HCT116 (cell line): ENCODE results near the gene CPEB2. TPM values are rescaled to one million over a fixed set of nuclear protein-coding genes. Genes with fewer than 3 reads are reported as not detected.

Experiments
- ATAC-seq: fragments of 200-7000 bp; cut with Tn5 transposase; 2 replicates; pipeline ENCODE4 v1.9.1; 2020; ENCODE audit warnings: mild to moderate bottlenecking, moderate library complexity
- BruUV-seq: library from RNA; stranded (reverse); fragments of 400-500 nt; replicated peaks from 2 replicates; lab custom pipeline; 2021; lab: Mats Ljungman, UMichigan
- CTCF ChIA-PET: fragments of 300-600 bp; sonication (Branson Sonifier 250); formaldehyde crosslinking; loops from one replicate; lab custom pipeline; 2021; ENCODE audit warnings: antibody characterized with exemption; lab: Charles Lee
- POLR2A ChIA-PET: fragments of 300-600, 350-600 bp; sonication (Branson Sonifier 250); formaldehyde crosslinking; loops from one replicate; lab custom pipeline; 2021; ENCODE audit warnings: antibody characterized with exemption; lab: Charles Lee
- RAD21 ChIA-PET, 2 experiments: fragments of 300-600 bp; sonication (Branson Sonifier 250); formaldehyde crosslinking; loops; one replicate each; lab custom pipeline; 2023; ENCODE audit warnings: low total read pairs in 2 of 2; ENCODE audit not compliant: uncharacterized antibody in 2 of 2, unreplicated experiment in 2 of 2, low non-redundant PET in 1 of 2; lab: Charles Lee
- DNase-seq: peaks from one replicate; pipeline ENCODE4 v3.0.0-alpha.2; 2010; ENCODE audit warnings: low read depth, low spot score
- H2AFZ ChIP-seq: fragments of 200-600 bp; shearing (Covaris generic), sonication (generic); 2 replicates; pipeline ENCODE4 v1.6.1; 2017; ENCODE audit warnings: low read depth, mixed run types, mixed read lengths, antibody characterized with exemption, low read length; ENCODE audit not compliant: poor library complexity, severe bottlenecking
- H3K27ac ChIP-seq: 2 replicates; pipeline ENCODE4 v1.5.1; 2012; ENCODE audit warnings: low read depth, low read length
- H3K27me3 ChIP-seq: fragments of 200-600 bp; sonication (generic); 2 replicates; pipeline ENCODE4 v1.6.1; 2016; ENCODE audit warnings: mixed run types, low read length, mixed read lengths; ENCODE audit not compliant: insufficient read depth
- H3K36me3 ChIP-seq, 2 experiments: fragments of 200-500 bp in 1 of 2; fragments of 200-600 bp in 1 of 2; sonication (Bioruptor generic) in 1 of 2; sonication (generic) in 1 of 2; 2 replicates each; pipeline versions ENCODE4 v1.5.1 to v1.6.1; 2014 to 2016; ENCODE audit warnings: low read length in 2 of 2, inconsistent platforms in 1 of 2, mixed read lengths in 1 of 2, mixed run types in 1 of 2; ENCODE audit not compliant: insufficient read depth in 2 of 2, control insufficient read depth in 1 of 2
- H3K4me1 ChIP-seq, 2 experiments: fragments of 200-600 bp in 1 of 2; sonication (generic) in 1 of 2; 2 replicates each; pipeline versions ENCODE4 v1.5.1 to v1.6.1; 2012 to 2017; ENCODE audit warnings: low read length in 2 of 2, inconsistent platforms in 1 of 2, mild to moderate bottlenecking in 1 of 2, mixed read lengths in 1 of 2, mixed run types in 1 of 2, moderate library complexity in 1 of 2; ENCODE audit not compliant: insufficient read depth in 2 of 2, control insufficient read depth in 1 of 2
- H3K4me2 ChIP-seq: fragments of 200-600 bp; sonication (generic); 2 replicates; pipeline ENCODE4 v1.6.1; 2017; ENCODE audit warnings: mixed run types, low read length, mixed read lengths
- H3K4me3 ChIP-seq, 2 experiments: fragments of 200-600 bp in 1 of 2; sonication (generic) in 1 of 2; replicated peaks in 1 of 2; 2 replicates each; pipeline ENCODE4 v1.5.1; 2011 to 2016; ENCODE audit warnings: low read length in 2 of 2, control low read depth in 1 of 2, low read depth in 1 of 2, mild to moderate bottlenecking in 1 of 2, mixed read lengths in 1 of 2, mixed run types in 1 of 2
- H3K79me2 ChIP-seq: fragments of 200-600 bp; sonication (generic); 2 replicates; pipeline ENCODE4 v1.6.1; 2017; ENCODE audit warnings: mild to moderate bottlenecking, mixed run types, low read length, moderate library complexity, mixed read lengths; ENCODE audit not compliant: insufficient read depth
- H3K9ac ChIP-seq: fragments of 200-600 bp; sonication (generic); 2 replicates; pipeline ENCODE4 v1.6.1; 2016; ENCODE audit warnings: low read length, mixed read lengths
- H3K9me2 ChIP-seq: fragments of 200-600 bp; sonication (generic), shearing (Covaris generic); 2 replicates; pipeline ENCODE4 v1.6.1; 2017; ENCODE audit warnings: mixed run types, mild to moderate bottlenecking, moderate library complexity; ENCODE audit not compliant: insufficient read depth
- H3K9me3 ChIP-seq, 2 experiments: fragments of 200-500 bp in 1 of 2; fragments of 200-600 bp in 1 of 2; sonication (Bioruptor generic) in 1 of 2; sonication (generic) in 1 of 2; 2 replicates each; pipeline ENCODE4 v1.6.1; 2014 to 2017; ENCODE audit warnings: low read length in 2 of 2, mixed read lengths in 2 of 2, inconsistent platforms in 1 of 2, low read depth in 1 of 2, mild to moderate bottlenecking in 1 of 2, mixed run types in 1 of 2, moderate library complexity in 1 of 2; ENCODE audit not compliant: control insufficient read depth in 1 of 2, insufficient read depth in 1 of 2
- H4K20me1 ChIP-seq: fragments of 200-600 bp; sonication (generic), shearing (Covaris generic); 2 replicates; pipeline ENCODE4 v1.6.1; 2017; ENCODE audit warnings: mixed run types, mild to moderate bottlenecking, moderate library complexity; ENCODE audit not compliant: insufficient read depth
- ATF3 ChIP-seq: IDR thresholded peaks from 2 replicates; pipeline ENCODE4 v1.6.1; 2012
- EZH2 ChIP-seq: fragments of 200-600 bp; sonication (generic); IDR thresholded peaks from 2 replicates; pipeline ENCODE4 v1.6.1; 2017; ENCODE audit warnings: antibody characterized with exemption, mixed run types
- JUND ChIP-seq: IDR thresholded peaks from 2 replicates; pipeline ENCODE4 v1.6.1; 2012
- MAX ChIP-seq: IDR thresholded peaks from 2 replicates; pipeline ENCODE4 v1.6.1; 2012
- POLR2AphosphoS5 ChIP-seq: IDR thresholded peaks from 2 replicates; pipeline ENCODE4 v1.6.1; 2011; ENCODE audit warnings: mild to moderate bottlenecking, low read depth, low read length, moderate library complexity
- REST ChIP-seq: IDR thresholded peaks from 2 replicates; pipeline ENCODE4 v1.6.1; 2012; ENCODE audit warnings: low read depth
- SRF ChIP-seq: IDR thresholded peaks from 2 replicates; pipeline ENCODE4 v1.6.1; 2012; ENCODE audit warnings: low read depth
- intact Hi-C: fragments of 100-400 bp; cut with micrococcal nuclease; formaldehyde crosslinking; loops from 2 replicates; pipeline ENCODE4 v1.10.0; 2022
- total RNA-seq: library from RNA; stranded (reverse); gene quantifications from one replicate; pipeline ENCODE4 v1.2.1, GENCODE V29; 2021; ENCODE audit not compliant: unreplicated experiment

CPEB2 gene
- total RNA-seq, 1 experiment from 2014 or later = 1.3 TPM

- ATAC-seq (no peak), DNase-seq (no peak)
- no peak overlapping the region for H3K4me2 ChIP-seq
- no peak overlapping the region for H3K4me3 ChIP-seq
- H3K9me3 ChIP-seq = no peaks in the 10 kb centered on the region
- ChIA-PET CTCF (no interaction called here), RAD21 (no interaction called here), POLR2A (no interaction called here)
- no peak overlapping the region for H3K9ac ChIP-seq
- no peak overlapping the region for H3K27ac ChIP-seq
- TF ChIP-seq MAX = no peak
- TF ChIP-seq SRF = no peak
- no peak for TF ChIP-seq JUND
- no peak for TF ChIP-seq REST
- no peak for TF ChIP-seq ATF3
- no peak for TF ChIP-seq EZH2
- intact Hi-C loops = no loop called here
- BruUV-seq = no TSS peak
- H3K36me3 ChIP-seq = no peaks in the 10 kb centered on the region
- no peaks in the 10 kb centered on the region for H3K4me1 ChIP-seq
- no peak overlapping the region for H2AFZ ChIP-seq
- H4K20me1 ChIP-seq = no peaks in the 10 kb centered on the region
- H3K9me2 ChIP-seq = no peaks in the 10 kb centered on the region
- no peaks in the 10 kb centered on the region for H3K27me3 ChIP-seq
- no peaks in the 10 kb centered on the region for H3K79me2 ChIP-seq
These were observed 37.2 kb upstream of the CPEB2 start for GRCh38 chr4:14965071-14965470.

GRCh38 chr4:14967982-14968381, 34.3 kb upstream of the CPEB2 start:
- Histone ChIP-seq H3K4me2 (no peak overlapping the region), H3K36me3 (no peaks in the 10 kb centered on the region), H3K4me3 (no peak overlapping the region), H2AFZ (no peak overlapping the region), H4K20me1 (no peaks in the 10 kb centered on the region), H3K79me2 (no peaks in the 10 kb centered on the region), H3K27me3 (no peaks in the 10 kb centered on the region), H3K9ac (no peak overlapping the region), H3K4me1 (no peaks in the 10 kb centered on the region), H3K27ac (no peak overlapping the region), H3K9me2 (no peaks in the 10 kb centered on the region), H3K9me3 (no peaks in the 10 kb centered on the region)
- no peak for TF ChIP-seq POLR2AphosphoS5
- RAD21 ChIA-PET = no interaction called here
- POLR2A ChIA-PET = no interaction called here
- no peak for ATAC-seq
- no TSS peak for BruUV-seq
- DNase-seq = no peak
- intact Hi-C loops = no loop called here
- CTCF ChIA-PET = no interaction called here
